ENCODE data around the gene PCID2. TPM values are rescaled to one million over a fixed set of nuclear protein-coding genes. Genes with fewer than 3 reads are reported as not detected.

PCID2 gene
- total RNA-seq, 4 donors from 2014 or later = 21.0 to 47.9 (median 33.6) TPM

- no peak overlapping the region for H3K27ac ChIP-seq
- no peak for DNase-seq
- H3K36me3 ChIP-seq = peaks cover 0 to under 1% (median 0%) of the 10 kb centered on the region in 3 donors
- intact Hi-C loops (cut with DNase I) = no loop called here
- no peaks in the 10 kb centered on the region for H3K4me1 ChIP-seq
- H3K9me3 ChIP-seq = no peaks in the 10 kb centered on the region
- WGBS, 2 donors = 82 to 84% methylated on average over 2 of the region's 2 CpGs
- H3K27me3 ChIP-seq = peaks cover 0 to 21% (median 0%) of the 10 kb centered on the region in 4 donors
- TF ChIP-seq POLR2A (IDR thresholded peaks at IDR 0.05) (no peak), CTCF (IDR thresholded peaks at IDR 0.05) (no peak)
- H3K4me3 ChIP-seq = no peak overlapping the region
Observed at GRCh38 chr13:113135281-113135760, 73.1 kb downstream of the PCID2 start.

DNA sequence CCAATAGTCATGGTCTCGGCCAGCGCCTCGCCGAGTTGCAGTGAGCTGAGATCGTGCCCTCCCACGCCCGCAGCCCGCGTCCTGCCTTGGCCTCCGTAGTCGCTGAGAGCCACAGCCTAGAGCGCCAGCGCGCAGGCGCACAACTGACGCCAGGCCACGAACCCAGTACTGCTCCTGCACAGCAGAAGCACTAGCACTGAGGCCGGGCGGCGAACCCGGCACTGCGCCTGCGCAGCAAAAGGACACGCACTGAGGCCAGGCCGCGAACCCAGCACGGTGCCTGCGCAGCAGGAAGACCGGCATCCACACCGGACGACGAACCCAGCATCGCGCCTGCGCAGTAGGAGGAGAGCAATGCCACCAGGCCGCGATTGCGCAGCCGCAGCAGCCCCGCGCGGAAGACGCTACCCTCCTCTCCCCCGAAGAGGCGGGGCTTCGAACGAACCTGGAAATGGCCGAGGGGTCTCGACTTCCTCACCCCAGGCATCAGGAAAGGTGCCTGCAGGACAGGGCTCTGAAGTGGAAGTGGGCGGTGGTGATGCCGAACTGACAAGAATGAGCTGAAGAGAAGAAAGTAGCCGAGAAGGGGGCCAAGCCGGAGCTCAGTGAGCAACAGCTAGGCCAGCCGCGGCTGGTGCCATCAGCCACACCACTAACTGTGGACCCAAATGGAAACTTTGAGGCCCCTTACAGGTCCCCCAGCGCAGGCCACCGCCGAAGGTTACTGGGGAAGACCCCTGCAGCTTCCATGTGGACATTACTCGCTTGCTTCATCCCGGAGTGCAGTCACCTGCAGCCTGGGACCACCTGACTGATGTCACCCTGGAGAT lies 78.3 kb downstream of the PCID2 start:
- Histone ChIP-seq H3K4me3 (peak overlapping the region in 3 of 4 donors; percentile 22 to 46 (median 32)), H3K9me3 (no peaks in the 10 kb centered on the region), H3K4me1 (peaks cover 0 to 9% (median 0%) of the 10 kb centered on the region in 3 donors), H3K27ac (no peak overlapping the region), H3K36me3 (peaks cover 0 to 5% (median 0%) of the 10 kb centered on the region in 3 donors), H3K27me3 (peaks cover 0 to 48% (median 0%) of the 10 kb centered on the region in 4 donors)
- WGBS, 2 donors = 72 to 74% methylated on average over 21 to 24 of the region's 60 CpGs
- no peak for DNase-seq
- intact Hi-C loops (cut with DNase I) = no loop called here
- no peak for TF ChIP-seq POLR2A (IDR thresholded peaks at IDR 0.05)
- TF ChIP-seq CTCF (IDR thresholded peaks at IDR 0.05) = no peak

DNA sequence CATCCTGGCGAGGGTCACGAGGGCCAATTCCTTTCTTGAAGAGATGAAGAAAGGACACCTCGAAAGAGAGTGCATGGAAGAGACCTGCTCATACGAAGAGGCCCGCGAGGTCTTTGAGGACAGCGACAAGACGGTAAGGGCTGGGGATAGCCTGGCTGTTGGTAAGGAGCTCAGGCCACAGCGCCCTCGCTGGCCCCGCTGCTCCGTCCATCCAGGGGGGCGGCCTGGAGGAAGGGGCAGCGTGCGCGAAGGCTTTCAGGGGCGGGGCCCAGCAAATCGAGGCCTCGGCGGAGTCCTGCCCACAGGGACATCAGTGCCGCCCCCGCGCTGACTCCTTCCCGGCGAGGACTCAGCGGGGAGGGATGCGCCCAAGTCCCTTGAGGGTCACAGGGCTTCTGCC lies 79.0 kb downstream of the PCID2 start:
- TF ChIP-seq CTCF (IDR thresholded peaks at IDR 0.05) (no peak), POLR2A (IDR thresholded peaks at IDR 0.05) (no peak)
- peaks cover 0 to 9% (median 0%) of the 10 kb centered on the region in 3 donors for H3K4me1 ChIP-seq
- H3K9me3 ChIP-seq = no peaks in the 10 kb centered on the region
- H3K36me3 ChIP-seq = peaks cover 0 to 5% (median 0%) of the 10 kb centered on the region in 3 donors
- DNase-seq = no peak
- peak overlapping the region in 2 of 4 donors; percentile 32 to 46 for H3K4me3 ChIP-seq
- peaks cover 0 to 48% (median 0%) of the 10 kb centered on the region in 4 donors for H3K27me3 ChIP-seq
- H3K27ac ChIP-seq = no peak overlapping the region
- WGBS, 2 donors = 81 to 83% methylated on average over 9 to 18 of the region's 27 CpGs
- intact Hi-C loops (cut with DNase I) = no loop called here

Small RNA genes within 50 kb of the gene (small RNA-seq; reads per million reads assigned to genes)
- 0 reads per million in 4 donors for gene AL137002.1

Other genes starting within 250 kb of the PCID2 start
- 10 to 100 TPM; 10.2 to 25.4 (median 16.9) TPM for gene MCF2L, start 239.5 kb downstream of the PCID2 start, total RNA-seq
- gene F7, start 102.9 kb downstream of the PCID2 start, total RNA-seq = not detected
- 10 to 100 TPM in 1 of 4 donors, 1 to 10 TPM in 2, under 1 TPM in 1; 0.61 to 21.6 (median 4.5) TPM for gene F10, start 85.9 kb downstream of the PCID2 start, total RNA-seq
- gene PROZ, start 50.0 kb downstream of the PCID2 start, total RNA-seq = not detected
- 100 to 1,000 TPM in 1 of 4 donors, 10 to 100 TPM in 3; 55.8 to 110 (median 76.8) TPM for gene CUL4A, start 944 bp upstream of the PCID2 start, total RNA-seq
- 100 to 1,000 TPM in 3 of 4 donors, 10 to 100 TPM in 1; 95.4 to 153 (median 123) TPM for gene LAMP1, start 88.6 kb upstream of the PCID2 start, total RNA-seq
- 10 to 100 TPM; 14.7 to 18.5 (median 15.7) TPM for gene GRTP1, start 155.5 kb upstream of the PCID2 start, total RNA-seq
- 1 to 10 TPM in 3 of 4 donors, under 1 TPM in 1; 0.31 to 3.5 (median 2.2) TPM for gene ADPRHL1, start 244.8 kb upstream of the PCID2 start, total RNA-seq